Breast epithelium (tissue), 3 donors: Measurements from ENCODE around the gene MEOX2.

Source experiments
- POLR2A ChIP-seq: fragments of 450-650 bp; IDR thresholded peaks from one replicate; pipeline ENCODE4 v1.6.1; 2016; ENCODE audit warnings: antibody characterized with exemption, mild to moderate bottlenecking, moderate library complexity
- TF ChIP-seq, protein P1 (sequence below), 3 donors: fragments of 450-650 bp; IDR thresholded peaks; one replicate each; pipeline ENCODE4 v1.5.1; 2016 to 2017; ENCODE audit warnings: antibody characterized with exemption in 3 of 3, mild to moderate bottlenecking in 3 of 3, moderate library complexity in 3 of 3

DNA sequence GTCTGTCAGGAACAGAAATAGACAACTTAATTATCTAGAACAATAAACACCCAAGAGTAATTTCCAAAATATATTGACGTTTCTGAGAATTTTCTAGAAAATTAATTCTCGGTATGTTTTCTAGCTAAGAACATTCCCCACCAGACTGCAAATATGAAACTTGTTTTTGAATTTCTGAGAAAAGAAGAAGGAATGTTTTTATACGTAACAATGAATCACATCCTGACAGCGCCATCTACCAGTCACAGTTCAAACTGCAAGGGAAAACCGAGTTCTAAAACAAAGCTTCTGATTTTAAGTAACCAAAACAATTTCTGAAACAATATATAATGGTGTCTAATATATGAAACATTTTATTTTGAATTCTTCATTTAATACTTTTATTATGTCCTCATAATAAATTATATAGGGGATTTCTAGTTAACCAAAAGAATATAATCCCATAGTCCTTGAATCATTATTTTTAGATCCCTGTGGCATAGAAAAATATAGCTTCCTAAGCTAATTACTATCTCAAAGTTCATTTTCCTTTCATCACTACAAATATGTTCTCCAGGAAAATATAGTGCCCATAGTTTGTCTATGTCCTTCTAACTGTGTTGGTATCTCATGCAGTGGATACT, 34.5 kb upstream of the MEOX2 start:
- TF ChIP-seq, protein P1, sequence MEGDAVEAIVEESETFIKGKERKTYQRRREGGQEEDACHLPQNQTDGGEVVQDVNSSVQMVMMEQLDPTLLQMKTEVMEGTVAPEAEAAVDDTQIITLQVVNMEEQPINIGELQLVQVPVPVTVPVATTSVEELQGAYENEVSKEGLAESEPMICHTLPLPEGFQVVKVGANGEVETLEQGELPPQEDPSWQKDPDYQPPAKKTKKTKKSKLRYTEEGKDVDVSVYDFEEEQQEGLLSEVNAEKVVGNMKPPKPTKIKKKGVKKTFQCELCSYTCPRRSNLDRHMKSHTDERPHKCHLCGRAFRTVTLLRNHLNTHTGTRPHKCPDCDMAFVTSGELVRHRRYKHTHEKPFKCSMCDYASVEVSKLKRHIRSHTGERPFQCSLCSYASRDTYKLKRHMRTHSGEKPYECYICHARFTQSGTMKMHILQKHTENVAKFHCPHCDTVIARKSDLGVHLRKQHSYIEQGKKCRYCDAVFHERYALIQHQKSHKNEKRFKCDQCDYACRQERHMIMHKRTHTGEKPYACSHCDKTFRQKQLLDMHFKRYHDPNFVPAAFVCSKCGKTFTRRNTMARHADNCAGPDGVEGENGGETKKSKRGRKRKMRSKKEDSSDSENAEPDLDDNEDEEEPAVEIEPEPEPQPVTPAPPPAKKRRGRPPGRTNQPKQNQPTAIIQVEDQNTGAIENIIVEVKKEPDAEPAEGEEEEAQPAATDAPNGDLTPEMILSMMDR (IDR thresholded peaks at IDR 0.05): peak; percentile 34 to 65 (median 38)
- no peak for TF ChIP-seq POLR2A
